Trophoblast cell (in vitro differentiated cells and primary cell): ENCODE results near the gene MEAK7.
A peak's percentile ranks its signal among the peaks of the same experiment; 100 is the strongest.

Experiments
- DNase-seq, 2 donors: peaks; one replicate each; pipeline ENCODE4 v3.0.0-alpha.2; 2016
- H2AFZ ChIP-seq: 2 replicates; pipeline ENCODE4 v1.6.1; 2013; ENCODE audit warnings: low read length, moderate library complexity, mild to moderate bottlenecking; ENCODE audit not compliant: insufficient read depth, poor library complexity
- H2AK5ac ChIP-seq: 2 replicates; pipeline ENCODE4 v1.6.1; 2013; ENCODE audit warnings: mild to moderate bottlenecking, low read length
- H2BK120ac ChIP-seq: 2 replicates; pipeline ENCODE4 v1.6.1; 2013; ENCODE audit warnings: low read length, mild to moderate bottlenecking, moderate library complexity; ENCODE audit not compliant: insufficient read depth, poor library complexity
- H2BK12ac ChIP-seq: 2 replicates; pipeline ENCODE4 v1.6.1; 2013; ENCODE audit warnings: mild to moderate bottlenecking, low read length, moderate library complexity
- H2BK5ac ChIP-seq: 2 replicates; pipeline ENCODE4 v1.6.1; 2013; ENCODE audit warnings: low read length, low read depth, moderate library complexity, mild to moderate bottlenecking; ENCODE audit not compliant: poor library complexity
- H3K14ac ChIP-seq: 2 replicates; pipeline ENCODE4 v1.6.1; 2013; ENCODE audit warnings: mild to moderate bottlenecking, low read length
- H3K18ac ChIP-seq: 2 replicates; pipeline ENCODE4 v1.6.1; 2013; ENCODE audit warnings: mild to moderate bottlenecking, low read length
- H3K23ac ChIP-seq: 2 replicates; pipeline ENCODE4 v1.6.1; 2013; ENCODE audit warnings: low read length
- H3K27ac ChIP-seq: 2 replicates; pipeline ENCODE4 v1.5.1; 2013; ENCODE audit warnings: low read depth, mild to moderate bottlenecking, inconsistent platforms, low read length, moderate library complexity
- H3K27me3 ChIP-seq: 2 replicates; pipeline ENCODE4 v1.6.1; 2013; ENCODE audit warnings: inconsistent platforms, mild to moderate bottlenecking, low read length, moderate library complexity; ENCODE audit not compliant: insufficient read depth
- H3K36me3 ChIP-seq, 2 experiments: 1 replicate in 1 of 2; 2 replicates in 1 of 2; pipeline ENCODE4 v1.6.1; 2013; ENCODE audit warnings: low read length in 2 of 2, mild to moderate bottlenecking in 2 of 2, moderate library complexity in 1 of 2; ENCODE audit not compliant: insufficient read depth in 2 of 2, control insufficient read depth in 1 of 2
- H3K4ac ChIP-seq: 2 replicates; pipeline ENCODE4 v1.6.1; 2013; ENCODE audit warnings: low read depth, mild to moderate bottlenecking, low read length, moderate library complexity
- H3K4me1 ChIP-seq, 2 experiments: 1 replicate in 1 of 2; 2 replicates in 1 of 2; pipeline ENCODE4 v1.6.1; 2013; ENCODE audit warnings: low read length in 2 of 2, mild to moderate bottlenecking in 2 of 2, moderate library complexity in 1 of 2; ENCODE audit not compliant: insufficient read depth in 2 of 2, control insufficient read depth in 1 of 2
- H3K4me2 ChIP-seq: 2 replicates; pipeline ENCODE4 v1.6.1; 2013; ENCODE audit warnings: inconsistent platforms, mild to moderate bottlenecking, low read length, moderate library complexity
- H3K4me3 ChIP-seq: 2 replicates; pipeline ENCODE4 v1.5.1; 2013; ENCODE audit warnings: mild to moderate bottlenecking, low read depth, low read length, inconsistent platforms
- H3K79me1 ChIP-seq: one replicate; pipeline ENCODE4 v1.6.1; 2013; ENCODE audit warnings: low read length
- H3K79me2 ChIP-seq: 2 replicates; pipeline ENCODE4 v1.6.1; 2013; ENCODE audit warnings: low read length, mild to moderate bottlenecking; ENCODE audit not compliant: control insufficient read depth, insufficient read depth, poor library complexity
- H3K9ac ChIP-seq: 2 replicates; pipeline ENCODE4 v1.6.1; 2013; ENCODE audit warnings: mild to moderate bottlenecking, low read length
- H3K9me3 ChIP-seq: 2 replicates; pipeline ENCODE4 v1.6.1; 2013; ENCODE audit warnings: low read depth, mild to moderate bottlenecking, control low read depth, inconsistent platforms, low read length; ENCODE audit not compliant: insufficient read depth
- H4K12ac ChIP-seq: 2 replicates; pipeline ENCODE4 v1.6.1; 2013; ENCODE audit warnings: low read depth, mild to moderate bottlenecking, low read length, moderate library complexity
- H4K8ac ChIP-seq: 2 replicates; pipeline ENCODE4 v1.6.1; 2013; ENCODE audit warnings: low read depth, mild to moderate bottlenecking, low read length, moderate library complexity
- H4K91ac ChIP-seq: one replicate; pipeline ENCODE4 v1.6.1; 2013; ENCODE audit warnings: low read depth, mild to moderate bottlenecking, low read length, moderate library complexity
- WGBS: extraction: QIAGEN DNeasy Blood & Tissue Kit; methylation state at CpG from one replicate; pipeline ENCODE4 v1.1.7; 2013; ENCODE audit warnings: missing lambda C conversion rate; ENCODE audit not compliant: insufficient read length, insufficient coverage; ENCODE audit errors: extremely low coverage; 5-methylcytosine and 5-hydroxymethylcytosine counted together

MEAK7 gene

GRCh38 chr16:84459533-84459894, 44.9 kb downstream of the MEAK7 start:
- no peaks in the 10 kb centered on the region for H3K4me1 ChIP-seq
- H2BK5ac ChIP-seq = no peak overlapping the region
- no peaks in the 10 kb centered on the region for H3K9me3 ChIP-seq
- H4K91ac ChIP-seq = no peak overlapping the region
- H3K4me3 ChIP-seq = no peak overlapping the region
- no peaks in the 10 kb centered on the region for H3K79me1 ChIP-seq
- no peak overlapping the region for H3K9ac ChIP-seq
- H2BK12ac ChIP-seq = no peak overlapping the region
- no peak overlapping the region for H2AFZ ChIP-seq
- no peak overlapping the region for H4K8ac ChIP-seq
- H2BK120ac ChIP-seq = no peak overlapping the region
- no peak overlapping the region for H4K12ac ChIP-seq
- H3K4ac ChIP-seq = no peak overlapping the region
- H3K27ac ChIP-seq = no peak overlapping the region
- no peak overlapping the region for H3K18ac ChIP-seq
- H3K36me3 ChIP-seq = peaks cover 24 to 35% of the 10 kb centered on the region in 2 experiments
- H3K4me2 ChIP-seq = no peak overlapping the region
- no peaks in the 10 kb centered on the region for H3K79me2 ChIP-seq
- no peak overlapping the region for H2AK5ac ChIP-seq
- WGBS = no CpG with 5 or more reads among the region's 2 CpGs
- H3K14ac ChIP-seq = no peak overlapping the region
- no peaks in the 10 kb centered on the region for H3K27me3 ChIP-seq
- H3K23ac ChIP-seq = no peak overlapping the region
- no peak for DNase-seq

- Histone ChIP-seq H2BK120ac (no peak overlapping the region), H3K18ac (no peak overlapping the region), H3K27me3 (no peaks in the 10 kb centered on the region), H3K4ac (no peak overlapping the region), H2AK5ac (no peak overlapping the region), H2BK12ac (no peak overlapping the region), H4K8ac (no peak overlapping the region), H3K79me2 (no peaks in the 10 kb centered on the region), H3K27ac (no peak overlapping the region), H3K4me1 (no peaks in the 10 kb centered on the region), H3K9me3 (no peaks in the 10 kb centered on the region), H2AFZ (no peak overlapping the region), H3K23ac (no peak overlapping the region), H3K4me3 (no peak overlapping the region), H3K79me1 (no peaks in the 10 kb centered on the region), H4K12ac (no peak overlapping the region), H3K36me3 (peaks cover 24 to 35% of the 10 kb centered on the region in 2 experiments), H2BK5ac (no peak overlapping the region), H3K4me2 (no peak overlapping the region), H3K14ac (no peak overlapping the region), H3K9ac (no peak overlapping the region), H4K91ac (no peak overlapping the region)
- WGBS = no CpG with 5 or more reads among the region's 38 CpGs
- peak; percentile 50 to 78 for DNase-seq
These were observed 45.6 kb downstream of the MEAK7 start for GRCh38 chr16:84458606-84459532.

GRCh38 chr16:84455031-84455430, 49.4 kb downstream of the MEAK7 start:
- H3K4me1 ChIP-seq = no peaks in the 10 kb centered on the region
- H3K79me2 ChIP-seq = no peaks in the 10 kb centered on the region
- H3K4ac ChIP-seq = no peak overlapping the region
- H4K8ac ChIP-seq = no peak overlapping the region
- H3K9me3 ChIP-seq = no peaks in the 10 kb centered on the region
- H3K9ac ChIP-seq = no peak overlapping the region
- H2AK5ac ChIP-seq = no peak overlapping the region
- H3K27me3 ChIP-seq = no peaks in the 10 kb centered on the region
- no peaks in the 10 kb centered on the region for H3K79me1 ChIP-seq
- no peak overlapping the region for H2AFZ ChIP-seq
- no peak overlapping the region for H3K27ac ChIP-seq
- WGBS = no CpG with 5 or more reads among the region's 9 CpGs
- H3K14ac ChIP-seq = no peak overlapping the region
- H3K4me3 ChIP-seq = no peak overlapping the region
- H2BK120ac ChIP-seq = no peak overlapping the region
- H4K12ac ChIP-seq = no peak overlapping the region
- H3K4me2 ChIP-seq = no peak overlapping the region
- peaks cover 3 to 10% of the 10 kb centered on the region in 2 experiments for H3K36me3 ChIP-seq
- H3K18ac ChIP-seq = no peak overlapping the region
- DNase-seq = no peak
- H2BK12ac ChIP-seq = no peak overlapping the region
- no peak overlapping the region for H3K23ac ChIP-seq
- no peak overlapping the region for H4K91ac ChIP-seq
- no peak overlapping the region for H2BK5ac ChIP-seq
